Measurements from ENCODE around the gene PRLR. TPM values are rescaled to one million over a fixed set of nuclear protein-coding genes. Genes with fewer than 3 reads are reported as not detected.

Gene PRLR
- total and polyA plus RNA-seq, 10 donors, result 0.02 to 0.82 (median 0.26) TPM

Other genes starting within 250 kb of the PRLR start
- gene AGXT2, start 182.5 kb downstream of the PRLR start, total RNA-seq, result not detected
- not detected for gene AGXT2, start 182.5 kb downstream of the PRLR start, polyA plus RNA-seq